Nephron (organoid): ENCODE results near the gene JAKMIP1.

Experiments used
- H3K27ac Mint-ChIP-seq, 3 experiments: 2 replicates each; pipeline ENCODE4 v1.8.0; 2020; ENCODE audit warnings: mixed read lengths in 3 of 3, mild to moderate bottlenecking in 2 of 3, moderate library complexity in 1 of 3
- H3K27me3 Mint-ChIP-seq: 2 replicates; pipeline ENCODE4 v1.8.0; 2021; ENCODE audit warnings: low read depth, mild to moderate bottlenecking, moderate library complexity, mixed read lengths
- H3K36me3 Mint-ChIP-seq: 2 replicates; pipeline ENCODE4 v1.8.0; 2020; ENCODE audit warnings: low read depth, mixed read lengths
- H3K4me1 Mint-ChIP-seq: 2 replicates; pipeline ENCODE4 v1.8.0; 2020; ENCODE audit warnings: mixed read lengths
- H3K4me3 Mint-ChIP-seq, 3 experiments: 2 replicates each; pipeline ENCODE4 v1.8.0; 2020; ENCODE audit warnings: mild to moderate bottlenecking in 3 of 3, mixed read lengths in 3 of 3, moderate library complexity in 2 of 3
- H3K9me3 Mint-ChIP-seq: 2 replicates; pipeline ENCODE4 v1.8.0; 2020; ENCODE audit warnings: mixed read lengths
- CTCF ChIP-seq, 3 experiments: fragments of 200-600 bp; sonication (generic); IDR thresholded peaks; one replicate each; pipeline ENCODE4 v1.5.0; 2021; ENCODE audit warnings: antibody characterized with exemption in 3 of 3; ENCODE audit not compliant: unreplicated experiment in 3 of 3

Gene JAKMIP1

GRCh38 chr4:6002926-6003325 is 197.4 kb downstream of the JAKMIP1 start:
- H3K4me3 Mint-ChIP-seq: no peak overlapping the region
- H3K27ac Mint-ChIP-seq: no peak overlapping the region
- no peaks in the 10 kb centered on the region for H3K36me3 Mint-ChIP-seq
- peaks cover 65% of the 10 kb centered on the region for H3K27me3 Mint-ChIP-seq
- peaks cover 5% of the 10 kb centered on the region for H3K4me1 Mint-ChIP-seq
- H3K9me3 Mint-ChIP-seq: peaks cover 3% of the 10 kb centered on the region
- no peak for TF ChIP-seq CTCF (IDR thresholded peaks at IDR 0.05; ENCODE audit: unreplicated experiment in 3 of 3)

- no peak overlapping the region for H3K4me3 Mint-ChIP-seq
- H3K9me3 Mint-ChIP-seq: peaks cover 3% of the 10 kb centered on the region
- TF ChIP-seq CTCF (IDR thresholded peaks at IDR 0.05; ENCODE audit: unreplicated experiment in 3 of 3): no peak
- peaks cover 60% of the 10 kb centered on the region for H3K27me3 Mint-ChIP-seq
- H3K36me3 Mint-ChIP-seq: no peaks in the 10 kb centered on the region
- peaks cover 9% of the 10 kb centered on the region for H3K4me1 Mint-ChIP-seq
- no peak overlapping the region for H3K27ac Mint-ChIP-seq
Measured at GRCh38 chr4:6002492-6002833, 197.9 kb downstream of the JAKMIP1 start.

- Mint-ChIP-seq H3K4me3 (no peak overlapping the region), H3K36me3 (no peaks in the 10 kb centered on the region), H3K4me1 (peaks cover 10% of the 10 kb centered on the region), H3K9me3 (peaks cover 3% of the 10 kb centered on the region), H3K27ac (no peak overlapping the region), H3K27me3 (peaks cover 54% of the 10 kb centered on the region)
- TF ChIP-seq CTCF (IDR thresholded peaks at IDR 0.05; ENCODE audit: unreplicated experiment in 3 of 3): no peak
Measured at GRCh38 chr4:6001680-6002491, 198.5 kb downstream of the JAKMIP1 start.

- Mint-ChIP-seq H3K4me1 (peaks cover 15% of the 10 kb centered on the region), H3K9me3 (peaks cover 3% of the 10 kb centered on the region), H3K36me3 (no peaks in the 10 kb centered on the region), H3K27me3 (peaks cover 48% of the 10 kb centered on the region), H3K27ac (no peak overlapping the region), H3K4me3 (no peak overlapping the region)
- TF ChIP-seq CTCF (IDR thresholded peaks at IDR 0.05; ENCODE audit: unreplicated experiment in 3 of 3): no peak
Measured at GRCh38 chr4:5999830-6000365, 200.5 kb downstream of the JAKMIP1 start.

GRCh38 chr4:5999356-5999755 is 201.0 kb downstream of the JAKMIP1 start:
- peaks cover 3% of the 10 kb centered on the region for H3K9me3 Mint-ChIP-seq

More at GRCh38 chr4:5999356-5999755, 201.0 kb downstream of the JAKMIP1 start:
- no peak for TF ChIP-seq CTCF (IDR thresholded peaks at IDR 0.05; ENCODE audit: unreplicated experiment in 3 of 3)
- no peak overlapping the region for H3K27ac Mint-ChIP-seq
- no peaks in the 10 kb centered on the region for H3K36me3 Mint-ChIP-seq
- no peak overlapping the region for H3K4me3 Mint-ChIP-seq
- peaks cover 48% of the 10 kb centered on the region for H3K27me3 Mint-ChIP-seq
- H3K4me1 Mint-ChIP-seq: peaks cover 15% of the 10 kb centered on the region
